Measurements from ENCODE around the gene SPRY4. TPM values are rescaled to one million over a fixed set of nuclear protein-coding genes. Genes with fewer than 3 reads are reported as not detected.

SPRY4 gene
- total RNA-seq, 2 donors from 2014 or later: 7.5 to 11.5 TPM

- no peaks in the 10 kb centered on the region for H3K9me3 ChIP-seq
Observed at GRCh38 chr5:142307146-142307890, 17.5 kb downstream of the SPRY4 start.

GRCh38 chr5:142306077-142306502 is 18.7 kb downstream of the SPRY4 start:
- no peaks in the 10 kb centered on the region for H3K9me3 ChIP-seq
- no peaks in the 10 kb centered on the region for H3K4me1 ChIP-seq (replicated peaks)
- H3K4me3 ChIP-seq: no peak overlapping the region
- H3K27me3 ChIP-seq (replicated peaks; ENCODE audit: insufficient read depth): no peaks in the 10 kb centered on the region
- intact Hi-C loops (cut with DNase I): no loop called here
- no peak overlapping the region for H3K27ac ChIP-seq
- 92% methylated on average over 6 of the region's 6 CpGs for WGBS
- H3K36me3 ChIP-seq: no peaks in the 10 kb centered on the region
- no peak for DNase-seq (ENCODE audit: low spot score)
- no peak for TF ChIP-seq POLR2A (IDR thresholded peaks at IDR 0.05)
- no peak for TF ChIP-seq POLR2AphosphoS5 (IDR thresholded peaks at IDR 0.05)
- TF ChIP-seq CTCF (IDR thresholded peaks at IDR 0.05): no peak

More at GRCh38 chr5:142307146-142307890, 17.5 kb downstream of the SPRY4 start:
- Histone ChIP-seq H3K36me3 (no peaks in the 10 kb centered on the region), H3K4me3 (no peak overlapping the region), H3K4me1 (replicated peaks) (no peaks in the 10 kb centered on the region), H3K27ac (no peak overlapping the region), H3K27me3 (replicated peaks; ENCODE audit: insufficient read depth) (no peaks in the 10 kb centered on the region)
- 32% methylated on average over 7 of the region's 7 CpGs for WGBS
- intact Hi-C loops (cut with DNase I): no loop called here
- DNase-seq (ENCODE audit: low spot score): no peak
- no peak for TF ChIP-seq CTCF (IDR thresholded peaks at IDR 0.05)

GRCh38 chr5:142305211-142305610 is 19.6 kb downstream of the SPRY4 start:
- TF ChIP-seq POLR2AphosphoS5 (IDR thresholded peaks at IDR 0.05): no peak
- no peak for TF ChIP-seq POLR2A (IDR thresholded peaks at IDR 0.05)
- TF ChIP-seq CTCF (IDR thresholded peaks at IDR 0.05): no peak
- no peaks in the 10 kb centered on the region for H3K27me3 ChIP-seq (replicated peaks; ENCODE audit: insufficient read depth)
- H3K4me1 ChIP-seq (replicated peaks): no peaks in the 10 kb centered on the region
- H3K4me3 ChIP-seq: no peak overlapping the region
- H3K36me3 ChIP-seq: no peaks in the 10 kb centered on the region
- intact Hi-C loops (cut with DNase I): no loop called here
- DNase-seq (ENCODE audit: low spot score): no peak
- H3K27ac ChIP-seq: no peak overlapping the region
- H3K9me3 ChIP-seq: no peaks in the 10 kb centered on the region
- 96% methylated on average over 3 of the region's 3 CpGs for WGBS

- intact Hi-C loops (cut with DNase I): no loop called here
- no peaks in the 10 kb centered on the region for H3K4me1 ChIP-seq (replicated peaks)
- TF ChIP-seq CTCF (IDR thresholded peaks at IDR 0.05) (no peak), POLR2A (IDR thresholded peaks at IDR 0.05) (no peak), POLR2AphosphoS5 (IDR thresholded peaks at IDR 0.05) (no peak)
- no peak overlapping the region for H3K27ac ChIP-seq
- H3K4me3 ChIP-seq: no peak overlapping the region
- 75% methylated on average over 14 of the region's 14 CpGs for WGBS
- DNase-seq (ENCODE audit: low spot score): no peak
- no peaks in the 10 kb centered on the region for H3K27me3 ChIP-seq (replicated peaks; ENCODE audit: insufficient read depth)
- no peaks in the 10 kb centered on the region for H3K9me3 ChIP-seq
- no peaks in the 10 kb centered on the region for H3K36me3 ChIP-seq
Observed at GRCh38 chr5:142304013-142304701, 20.7 kb downstream of the SPRY4 start.

- no peaks in the 10 kb centered on the region for H3K27me3 ChIP-seq (replicated peaks; ENCODE audit: insufficient read depth)
- H3K4me3 ChIP-seq: no peak overlapping the region
- H3K4me1 ChIP-seq (replicated peaks): no peaks in the 10 kb centered on the region
- no peak overlapping the region for H3K27ac ChIP-seq
- WGBS: 80% methylated on average over 7 of the region's 7 CpGs
- TF ChIP-seq POLR2AphosphoS5 (IDR thresholded peaks at IDR 0.05) (no peak), CTCF (IDR thresholded peaks at IDR 0.05) (no peak), POLR2A (IDR thresholded peaks at IDR 0.05) (no peak)
- H3K9me3 ChIP-seq: no peaks in the 10 kb centered on the region
- no peak for DNase-seq (ENCODE audit: low spot score)
- no peaks in the 10 kb centered on the region for H3K36me3 ChIP-seq
- intact Hi-C loops (cut with DNase I): no loop called here
Observed at GRCh38 chr5:142303565-142303964, 21.3 kb downstream of the SPRY4 start.
